HepG2 (cell line): ENCODE results near the gene LSM10. TPM values are rescaled to one million over a fixed set of nuclear protein-coding genes. Genes with fewer than 3 reads are reported as not detected.

ENCODE experiments used
- ATAC-seq: fragments of 200-7000 bp; cut with Tn5 transposase; 3 replicates; pipeline ENCODE4 v1.9.1; 2020; ENCODE audit warnings: mild to moderate bottlenecking, moderate library complexity
- BruUV-seq: library from RNA; stranded (reverse); fragments of 400-500 nt; replicated peaks from 2 replicates; lab custom pipeline; 2021; lab: Mats Ljungman, UMichigan
- CTCF ChIA-PET: fragments of 300-600 bp; formaldehyde crosslinking; extraction: SDS; loops from one replicate; lab custom pipeline; 2021; ENCODE audit warnings: low total read pairs, inconsistent platforms, low intra/inter-chr PET ratio; lab: Yijun Ruan, JAX
- POLR2A ChIA-PET: fragments of 350-600 bp; sonication (Branson Sonifier 250); formaldehyde crosslinking; loops from one replicate; lab custom pipeline; 2020; ENCODE audit warnings: antibody characterized with exemption, inconsistent platforms; lab: Yijun Ruan, JAX
- DNase-seq: peaks from one replicate; pipeline ENCODE4 v3.0.0-alpha.2; 2015; ENCODE audit warnings: low spot score
- FAIRE-seq: peaks from 3 replicates; lab custom pipeline; 2011; peaks lifted over from hg19 to GRCh38; lab: Jason Lieb, UNC
- H2AFZ ChIP-seq: one replicate; pipeline ENCODE4 v1.6.1; 2011; ENCODE audit warnings: low read length, inconsistent platforms
- H3K27ac ChIP-seq: fragments of 300-600 bp; 3 replicates; pipeline ENCODE4 v1.8.0; 2011; ENCODE audit warnings: mixed run types, mild to moderate bottlenecking, mixed read lengths, low read length, inconsistent platforms; ENCODE audit not compliant: insufficient read depth; ENCODE audit errors: extremely low read length
- H3K27me3 ChIP-seq, 2 experiments: fragments of 200-600 bp in 1 of 2; 2 replicates in 1 of 2; 3 replicates in 1 of 2; pipeline versions ENCODE4 v1.6.0 to v1.8.0; 2011; ENCODE audit warnings: low read length in 2 of 2, mild to moderate bottlenecking in 2 of 2, moderate library complexity in 2 of 2, inconsistent platforms in 1 of 2; ENCODE audit not compliant: insufficient read depth in 2 of 2, control insufficient read depth in 1 of 2
- H3K36me3 ChIP-seq, 2 experiments: fragments of 200-600 bp in 1 of 2; replicated peaks in 1 of 2; 2 replicates in 1 of 2; 3 replicates in 1 of 2; pipeline versions ENCODE4 v1.5.1 to v1.8.0; 2011; ENCODE audit warnings: low read length in 2 of 2, inconsistent platforms in 1 of 2; ENCODE audit not compliant: insufficient read depth in 2 of 2, control insufficient read depth in 1 of 2
- H3K4me1 ChIP-seq: 2 replicates; pipeline ENCODE4 v1.5.1; 2012; ENCODE audit warnings: low read length, inconsistent platforms; ENCODE audit not compliant: insufficient read depth
- H3K4me2 ChIP-seq: 2 replicates; pipeline ENCODE4 v1.6.0; 2011; ENCODE audit warnings: low read depth, low read length, inconsistent platforms
- H3K4me3 ChIP-seq, 3 experiments: fragments of 200-600 bp in 1 of 3; sonication (generic), shearing (Covaris generic) in 1 of 3; replicated peaks in 1 of 3; 2 replicates each; pipeline ENCODE4 v1.5.1; 2011 to 2016; ENCODE audit warnings: low read length in 3 of 3, inconsistent platforms in 2 of 3, low read depth in 2 of 3, mild to moderate bottlenecking in 2 of 3, control low read depth in 1 of 3, mixed read lengths in 1 of 3; ENCODE audit not compliant: insufficient read depth in 1 of 3
- H3K79me2 ChIP-seq: one replicate; pipeline ENCODE4 v1.6.1; 2011; ENCODE audit warnings: low read length, inconsistent platforms; ENCODE audit not compliant: insufficient read depth
- H3K9ac ChIP-seq: 2 replicates; pipeline ENCODE4 v1.6.0; 2011; ENCODE audit warnings: mild to moderate bottlenecking, low read depth, low read length, inconsistent platforms; ENCODE audit not compliant: insufficient read depth
- H3K9me3 ChIP-seq: 2 replicates; pipeline ENCODE4 v1.5.1; 2012; ENCODE audit warnings: mild to moderate bottlenecking, low read length
- H4K20me1 ChIP-seq: 2 replicates; pipeline ENCODE4 v1.6.0; 2011; ENCODE audit warnings: inconsistent platforms, mild to moderate bottlenecking, low read length, moderate library complexity; ENCODE audit not compliant: insufficient read depth
- EP300 ChIP-seq, 3 experiments: sonication (generic) in 1 of 3; formaldehyde crosslinking in 1 of 3; IDR thresholded peaks; 2 replicates each; pipeline versions ENCODE4 v1.5.1 to v1.6.1; 2011 to 2020; ENCODE audit warnings: low read depth in 2 of 3, low read length in 2 of 3, borderline replicate concordance in 1 of 3, improper control_type of control experiment in 1 of 3, mild to moderate bottlenecking in 1 of 3, missing genetic modification reagents in 1 of 3, moderate library complexity in 1 of 3
- FOXJ3 ChIP-seq: sonication (generic); formaldehyde crosslinking; IDR thresholded peaks from 2 replicates; pipeline ENCODE4 v1.4.0; 2020; ENCODE audit warnings: missing genetic modification reagents, mild to moderate bottlenecking, borderline replicate concordance
- HNF4A ChIP-seq: sonication (generic); formaldehyde crosslinking; IDR thresholded peaks from 2 replicates; pipeline ENCODE4 v1.4.0; 2020; ENCODE audit warnings: missing genetic modification reagents
- KLF15 ChIP-seq: sonication (generic); formaldehyde crosslinking; IDR thresholded peaks from 2 replicates; pipeline ENCODE4 v1.8.1; 2023; ENCODE audit warnings: borderline replicate concordance, mild to moderate bottlenecking, inconsistent platforms, missing genetic modification reagents, mixed read lengths
- MAFK ChIP-seq, 2 experiments: IDR thresholded peaks in 1 of 2; conservative IDR thresholded peaks in 1 of 2; 2 replicates each; pipeline ENCODE4 v1.6.1; 2011; ENCODE audit warnings: improper control_type of control experiment in 2 of 2, low read length in 2 of 2
- MED1 ChIP-seq: sonication (generic); formaldehyde crosslinking; IDR thresholded peaks from 2 replicates; pipeline ENCODE4 v1.4.0; 2020; ENCODE audit warnings: missing genetic modification reagents
- MNT ChIP-seq: fragments of 450-650 bp; IDR thresholded peaks from 2 replicates; pipeline ENCODE4 v1.6.1; 2016
- NCOA2 ChIP-seq: sonication (generic); formaldehyde crosslinking; IDR thresholded peaks from 2 replicates; pipeline ENCODE4 v1.8.0; 2022; ENCODE audit warnings: inconsistent platforms
- NR2F6 ChIP-seq, 2 experiments: IDR thresholded peaks; 2 replicates each; pipeline ENCODE4 v1.6.1; 2016; ENCODE audit warnings: antibody characterized with exemption in 1 of 2, mild to moderate bottlenecking in 1 of 2
- PHF21A ChIP-seq: sonication (generic); formaldehyde crosslinking; IDR thresholded peaks from 2 replicates; pipeline ENCODE4 v1.5.0; 2020; ENCODE audit warnings: mild to moderate bottlenecking, missing genetic modification reagents
- POLR2G ChIP-seq: fragments of 200-400 bp; formaldehyde crosslinking; IDR thresholded peaks from 2 replicates; pipeline ENCODE4 v1.6.1; 2018; ENCODE audit warnings: mild to moderate bottlenecking, low read depth, low read length, moderate library complexity
- RXRA ChIP-seq: sonication (generic); formaldehyde crosslinking; IDR thresholded peaks from 2 replicates; pipeline ENCODE4 v1.5.1; 2020; ENCODE audit warnings: missing genetic modification reagents
- SAP130 ChIP-seq: IDR thresholded peaks from 2 replicates; pipeline ENCODE4 v1.6.1; 2016; ENCODE audit warnings: low read depth
- SOX13 ChIP-seq, 3 experiments: fragments of 450-650 bp in 1 of 3; sonication (generic) in 1 of 3; formaldehyde crosslinking in 1 of 3; IDR thresholded peaks in 2 of 3; conservative IDR thresholded peaks in 1 of 3; 2 replicates each; pipeline versions ENCODE4 v1.5.0 to v1.6.1; 2016 to 2020; ENCODE audit warnings: antibody characterized with exemption in 1 of 3, mild to moderate bottlenecking in 1 of 3, missing compliant biosample characterization in 1 of 3, missing genetic modification reagents in 1 of 3, moderate library complexity in 1 of 3
- ZBTB46 ChIP-seq: sonication (generic); formaldehyde crosslinking; IDR thresholded peaks from 2 replicates; pipeline ENCODE4 v1.4.0; 2020; ENCODE audit warnings: mild to moderate bottlenecking, missing genetic modification reagents, borderline replicate concordance
- ZNF138 ChIP-seq: sonication (generic); formaldehyde crosslinking; IDR thresholded peaks from 2 replicates; pipeline ENCODE4 v1.5.0; 2020; ENCODE audit warnings: mild to moderate bottlenecking, low read depth, missing genetic modification reagents
- ZNF414 ChIP-seq: sonication (generic); formaldehyde crosslinking; IDR thresholded peaks from 2 replicates; pipeline ENCODE4 v1.5.0; 2020; ENCODE audit warnings: missing genetic modification reagents
- WGBS: methylation state at CpG from one replicate; pipeline ENCODE4 v1.1.6; 2017; ENCODE audit warnings: low lambda C conversion rate; 5-methylcytosine and 5-hydroxymethylcytosine counted together
- in situ Hi-C: cut with HindIII; loops from 2 replicates; pipeline ENCODE4 v1.10.0; 2017; ENCODE audit warnings: low pct_unique_long_range_greater_than_20kb; ENCODE audit not compliant: extremely low pct_ligation_motif_present
- intact Hi-C: fragments of 100-400 bp; cut with micrococcal nuclease; formaldehyde crosslinking; loops from one replicate; pipeline ENCODE4 v1.10.0; 2022; ENCODE audit not compliant: unreplicated experiment
- polyA plus RNA-seq, 8 experiments: library from polyadenylated mRNA; depleted of rRNA in 3 of 8; stranded (reverse) in 7 of 8; unstranded in 1 of 8; fragments of >200 nt; fragmentation: Illumina TruSeq in 4 of 8; extraction: Trizol in 4 of 8; gene quantifications; 2 replicates each; pipeline versions ENCODE4 v1.2.1 to v1.2.3, GENCODE V29; 2011 to 2016; ENCODE audit warnings: low read depth in 4 of 8, missing spikeins in 1 of 8, mixed read lengths in 1 of 8; ENCODE audit not compliant: insufficient read depth in 1 of 8
- total RNA-seq, 5 experiments: library from RNA; depleted of rRNA; stranded (reverse); fragments of >200 nt; fragmentation: Illumina TruSeq; extraction: Trizol; gene quantifications; 2 replicates each; pipeline ENCODE4 v1.2.3, GENCODE V29; 2016; ENCODE audit warnings: low read depth in 1 of 5

Gene LSM10
- total and polyA plus RNA-seq, 2 of the 13 experiments (the other 11 are each of a cell fraction or from before 2014, with no cell fraction given), result 14.0 to 52.0 TPM

- TF ChIP-seq ZNF138 (CRISPR knock-in tag), result no peak
Observed at GRCh38 chr1:36380782-36381181, 16.9 kb downstream of the LSM10 start (continued).

GRCh38 chr1:36380143-36380619, 17.5 kb downstream of the LSM10 start:
- H3K27ac ChIP-seq, result peak overlapping the region; percentile 75
- ChIA-PET CTCF (no interaction called here), POLR2A (interaction anchor here (0.8 to 4.1 kb wide), 6 partner anchors 9 to 230 kb away, joined by 3 to 32 read pairs (median 4); partner anchors contain the start of genes LSM10 and MRPS15)
- peak overlapping the region in 1 of 3 experiments; percentile 29; a peak in 2 of 6 replicates for H3K4me3 ChIP-seq
- no peaks in the 10 kb centered on the region; a peak in 1 of 5 replicates for H3K27me3 ChIP-seq
- peak overlapping the region; percentile 60 for H3K4me2 ChIP-seq
- peaks cover 6 to 8% of the 10 kb centered on the region in 2 experiments; a peak in 4 of 5 replicates for H3K36me3 ChIP-seq
- intact Hi-C loops (loop anchor here (5.0 kb wide), 1 partner anchor 42 kb away; no protein-coding TSS in a partner anchor), in situ Hi-C loops (no loop called here)
- peak overlapping the region; percentile 47 for H3K9ac ChIP-seq
- H4K20me1 ChIP-seq, result peaks cover 10% of the 10 kb centered on the region
- BruUV-seq, result no TSS peak
- peak; percentile 85 for FAIRE-seq
- WGBS, result 4% methylated on average over 5 of the region's 5 CpGs
- H3K4me1 ChIP-seq, result peaks cover 84% of the 10 kb centered on the region
- H3K9me3 ChIP-seq, result no peaks in the 10 kb centered on the region
- ATAC-seq, result peak; percentile 50
- peak; percentile 65 for DNase-seq
- no peak overlapping the region for H2AFZ ChIP-seq
- H3K79me2 ChIP-seq, result peaks cover 83% of the 10 kb centered on the region
- TF ChIP-seq EP300 (IDR thresholded peaks at IDR 0.05; ENCODE audit: low read depth in 2 of 2, low read length in 2 of 2) (peak in 1 of 2 experiments; percentile 71; a peak in 1 of 4 replicates), EP300 (CRISPR knock-in tag; IDR thresholded peaks at IDR 0.05; ENCODE audit: borderline replicate concordance) (no peak), ZNF414 (CRISPR knock-in tag) (no peak), MAFK (conservative IDR thresholded peaks at IDR 0.05 in 1 of 2, IDR thresholded peaks at IDR 0.05 in 1 of 2; ENCODE audit: low read length in 2 of 2) (peak; percentile 30 to 32; a peak in 2 of 4 replicates), NCOA2 (CRISPR knock-in tag) (peak; percentile 35; the same call in 1 of the 2 replicates), HNF4A (peak; percentile 80), RXRA (CRISPR knock-in tag) (0 out of 2 replicates have a peak, but pooled peaks have one; percentile 23), MNT (no peak), KLF15 (CRISPR knock-in tag) (peak; percentile 90; the same call in 1 of the 2 replicates), NR2F6 (IDR thresholded peaks at IDR 0.05) (peak; percentile 70), NR2F6 (CRISPR knock-in tag; IDR thresholded peaks at IDR 0.05) (peak; percentile 72; the same call in 1 of the 2 replicates), SAP130 (0 out of 2 replicates have a peak, but pooled peaks have one; percentile 36), PHF21A (CRISPR knock-in tag) (peak; percentile 52; the same call in 1 of the 2 replicates), FOXJ3 (peak; percentile 30; the same call in 1 of the 2 replicates), ZBTB46 (CRISPR knock-in tag) (no peak), POLR2G (peak; percentile 39; the same call in 1 of the 2 replicates), SOX13 (IDR thresholded peaks at IDR 0.05) (no peak), SOX13 (CRISPR knock-in tag; conservative IDR thresholded peaks at IDR 0.05 in 1 of 2, IDR thresholded peaks at IDR 0.05 in 1 of 2) (0 out of 4 replicates have a peak, but pooled peaks of 1 of the 2 experiments have one; percentile 6), MED1 (CRISPR knock-in tag) (peak; percentile 32; the same call in 1 of the 2 replicates)
